Measurements from ENCODE around the gene ERFE.

Gene ERFE

GRCh38 chr2:238123218-238123971 is 35.4 kb upstream of the ERFE start:
- H3K27ac Mint-ChIP-seq, result no peak overlapping the region
- no peaks in the 10 kb centered on the region for H3K9me3 Mint-ChIP-seq (ENCODE audit: low read depth)
- H3K4me1 Mint-ChIP-seq (ENCODE audit: low read depth), result no peaks in the 10 kb centered on the region
- no peak overlapping the region for H3K4me3 Mint-ChIP-seq
- H3K36me3 Mint-ChIP-seq, result no peaks in the 10 kb centered on the region
- no peaks in the 10 kb centered on the region for H3K27me3 Mint-ChIP-seq

GRCh38 chr2:238123991-238124470 is 34.7 kb upstream of the ERFE start:
- H3K9me3 Mint-ChIP-seq (ENCODE audit: low read depth), result no peaks in the 10 kb centered on the region
- no peak overlapping the region for H3K4me3 Mint-ChIP-seq
- H3K27ac Mint-ChIP-seq, result no peak overlapping the region
- H3K27me3 Mint-ChIP-seq, result no peaks in the 10 kb centered on the region
- H3K36me3 Mint-ChIP-seq, result no peaks in the 10 kb centered on the region
- no peaks in the 10 kb centered on the region for H3K4me1 Mint-ChIP-seq (ENCODE audit: low read depth)

GRCh38 chr2:238124488-238125126 is 34.2 kb upstream of the ERFE start:
- H3K4me3 Mint-ChIP-seq, result no peak overlapping the region
- H3K9me3 Mint-ChIP-seq (ENCODE audit: low read depth), result no peaks in the 10 kb centered on the region
- H3K27me3 Mint-ChIP-seq, result no peaks in the 10 kb centered on the region
- H3K27ac Mint-ChIP-seq, result no peak overlapping the region
- H3K4me1 Mint-ChIP-seq (ENCODE audit: low read depth), result no peaks in the 10 kb centered on the region
- no peaks in the 10 kb centered on the region for H3K36me3 Mint-ChIP-seq

GRCh38 chr2:238125127-238125885 is 33.5 kb upstream of the ERFE start:
- Mint-ChIP-seq H3K27me3 (no peaks in the 10 kb centered on the region), H3K4me3 (no peak overlapping the region), H3K36me3 (no peaks in the 10 kb centered on the region), H3K27ac (no peak overlapping the region), H3K9me3 (ENCODE audit: low read depth) (no peaks in the 10 kb centered on the region), H3K4me1 (ENCODE audit: low read depth) (no peaks in the 10 kb centered on the region)

- H3K9me3 Mint-ChIP-seq (ENCODE audit: low read depth), result no peaks in the 10 kb centered on the region
- H3K36me3 Mint-ChIP-seq, result no peaks in the 10 kb centered on the region
- no peak overlapping the region for H3K27ac Mint-ChIP-seq
- H3K27me3 Mint-ChIP-seq, result no peaks in the 10 kb centered on the region
- H3K4me1 Mint-ChIP-seq (ENCODE audit: low read depth), result no peaks in the 10 kb centered on the region
- H3K4me3 Mint-ChIP-seq, result no peak overlapping the region
Observed at GRCh38 chr2:238126338-238126737, 32.4 kb upstream of the ERFE start.

- no peaks in the 10 kb centered on the region for H3K36me3 Mint-ChIP-seq
- no peak overlapping the region for H3K27ac Mint-ChIP-seq
- H3K4me3 Mint-ChIP-seq, result no peak overlapping the region
- H3K27me3 Mint-ChIP-seq, result no peaks in the 10 kb centered on the region
- H3K4me1 Mint-ChIP-seq (ENCODE audit: low read depth), result no peaks in the 10 kb centered on the region
- no peaks in the 10 kb centered on the region for H3K9me3 Mint-ChIP-seq (ENCODE audit: low read depth)
Observed at GRCh38 chr2:238126775-238127164, 32.0 kb upstream of the ERFE start.

- H3K4me1 Mint-ChIP-seq (ENCODE audit: low read depth), result no peaks in the 10 kb centered on the region
- no peak overlapping the region for H3K27ac Mint-ChIP-seq
- no peak overlapping the region for H3K4me3 Mint-ChIP-seq
- H3K9me3 Mint-ChIP-seq (ENCODE audit: low read depth), result no peaks in the 10 kb centered on the region
- H3K36me3 Mint-ChIP-seq, result no peaks in the 10 kb centered on the region
- H3K27me3 Mint-ChIP-seq, result no peaks in the 10 kb centered on the region
Observed at GRCh38 chr2:238127165-238128060, 31.4 kb upstream of the ERFE start.

GRCh38 chr2:238128061-238128440 is 30.7 kb upstream of the ERFE start:
- H3K27ac Mint-ChIP-seq, result no peak overlapping the region
- H3K27me3 Mint-ChIP-seq, result no peaks in the 10 kb centered on the region
- H3K9me3 Mint-ChIP-seq (ENCODE audit: low read depth), result no peaks in the 10 kb centered on the region
- no peak overlapping the region for H3K4me3 Mint-ChIP-seq
- H3K36me3 Mint-ChIP-seq, result no peaks in the 10 kb centered on the region
- H3K4me1 Mint-ChIP-seq (ENCODE audit: low read depth), result no peaks in the 10 kb centered on the region

- no peaks in the 10 kb centered on the region for H3K36me3 Mint-ChIP-seq
- H3K27ac Mint-ChIP-seq, result no peak overlapping the region
- no peaks in the 10 kb centered on the region for H3K4me1 Mint-ChIP-seq (ENCODE audit: low read depth)
- H3K27me3 Mint-ChIP-seq, result no peaks in the 10 kb centered on the region
- H3K9me3 Mint-ChIP-seq (ENCODE audit: low read depth), result no peaks in the 10 kb centered on the region
- no peak overlapping the region for H3K4me3 Mint-ChIP-seq
Observed at GRCh38 chr2:238128534-238129001, 30.2 kb upstream of the ERFE start.

- H3K27me3 Mint-ChIP-seq, result no peaks in the 10 kb centered on the region
- H3K36me3 Mint-ChIP-seq, result no peaks in the 10 kb centered on the region
- H3K27ac Mint-ChIP-seq, result no peak overlapping the region
- H3K4me1 Mint-ChIP-seq (ENCODE audit: low read depth), result no peaks in the 10 kb centered on the region
- H3K9me3 Mint-ChIP-seq (ENCODE audit: low read depth), result no peaks in the 10 kb centered on the region
- no peak overlapping the region for H3K4me3 Mint-ChIP-seq
Observed at GRCh38 chr2:238129166-238130010, 29.4 kb upstream of the ERFE start.

GRCh38 chr2:238130111-238130695 is 28.6 kb upstream of the ERFE start:
- H3K27me3 Mint-ChIP-seq, result no peaks in the 10 kb centered on the region
- no peaks in the 10 kb centered on the region for H3K4me1 Mint-ChIP-seq (ENCODE audit: low read depth)
- H3K9me3 Mint-ChIP-seq (ENCODE audit: low read depth), result no peaks in the 10 kb centered on the region
- no peaks in the 10 kb centered on the region for H3K36me3 Mint-ChIP-seq
- no peak overlapping the region for H3K4me3 Mint-ChIP-seq
- no peak overlapping the region for H3K27ac Mint-ChIP-seq

GRCh38 chr2:238130696-238131628 is 27.8 kb upstream of the ERFE start:
- no peaks in the 10 kb centered on the region for H3K36me3 Mint-ChIP-seq
- no peak overlapping the region for H3K27ac Mint-ChIP-seq
- H3K27me3 Mint-ChIP-seq, result no peaks in the 10 kb centered on the region
- H3K4me3 Mint-ChIP-seq, result no peak overlapping the region
- H3K4me1 Mint-ChIP-seq (ENCODE audit: low read depth), result no peaks in the 10 kb centered on the region
- H3K9me3 Mint-ChIP-seq (ENCODE audit: low read depth), result no peaks in the 10 kb centered on the region

All from activated naive CD8-positive, alpha-beta T cell (primary cell).